Measurements from ENCODE around the gene LY6G6C.

The LY6G6C gene

GRCh38 chr6:31690231-31691077 is 31.1 kb downstream of the LY6G6C start:
- TF ChIP-seq, protein P1, sequence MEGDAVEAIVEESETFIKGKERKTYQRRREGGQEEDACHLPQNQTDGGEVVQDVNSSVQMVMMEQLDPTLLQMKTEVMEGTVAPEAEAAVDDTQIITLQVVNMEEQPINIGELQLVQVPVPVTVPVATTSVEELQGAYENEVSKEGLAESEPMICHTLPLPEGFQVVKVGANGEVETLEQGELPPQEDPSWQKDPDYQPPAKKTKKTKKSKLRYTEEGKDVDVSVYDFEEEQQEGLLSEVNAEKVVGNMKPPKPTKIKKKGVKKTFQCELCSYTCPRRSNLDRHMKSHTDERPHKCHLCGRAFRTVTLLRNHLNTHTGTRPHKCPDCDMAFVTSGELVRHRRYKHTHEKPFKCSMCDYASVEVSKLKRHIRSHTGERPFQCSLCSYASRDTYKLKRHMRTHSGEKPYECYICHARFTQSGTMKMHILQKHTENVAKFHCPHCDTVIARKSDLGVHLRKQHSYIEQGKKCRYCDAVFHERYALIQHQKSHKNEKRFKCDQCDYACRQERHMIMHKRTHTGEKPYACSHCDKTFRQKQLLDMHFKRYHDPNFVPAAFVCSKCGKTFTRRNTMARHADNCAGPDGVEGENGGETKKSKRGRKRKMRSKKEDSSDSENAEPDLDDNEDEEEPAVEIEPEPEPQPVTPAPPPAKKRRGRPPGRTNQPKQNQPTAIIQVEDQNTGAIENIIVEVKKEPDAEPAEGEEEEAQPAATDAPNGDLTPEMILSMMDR (conservative IDR thresholded peaks at IDR 0.05) = no peak
- no peak for TF ChIP-seq ZFX (IDR thresholded peaks at IDR 0.05)
- no peak overlapping the region for H3K27ac ChIP-seq

GRCh38 chr6:31689249-31690110 is 32.1 kb downstream of the LY6G6C start:
- no peak overlapping the region for H3K27ac ChIP-seq
- TF ChIP-seq ZFX (IDR thresholded peaks at IDR 0.05) = no peak
- TF ChIP-seq, protein P1 (conservative IDR thresholded peaks at IDR 0.05) = no peak; the same call in 1 of the 2 replicates

- no peak for TF ChIP-seq ZFX (IDR thresholded peaks at IDR 0.05)
- TF ChIP-seq, protein P1 (conservative IDR thresholded peaks at IDR 0.05) = no peak
- H3K27ac ChIP-seq = no peak overlapping the region
These were observed 33.5 kb downstream of the LY6G6C start for GRCh38 chr6:31687860-31688693.

DNA sequence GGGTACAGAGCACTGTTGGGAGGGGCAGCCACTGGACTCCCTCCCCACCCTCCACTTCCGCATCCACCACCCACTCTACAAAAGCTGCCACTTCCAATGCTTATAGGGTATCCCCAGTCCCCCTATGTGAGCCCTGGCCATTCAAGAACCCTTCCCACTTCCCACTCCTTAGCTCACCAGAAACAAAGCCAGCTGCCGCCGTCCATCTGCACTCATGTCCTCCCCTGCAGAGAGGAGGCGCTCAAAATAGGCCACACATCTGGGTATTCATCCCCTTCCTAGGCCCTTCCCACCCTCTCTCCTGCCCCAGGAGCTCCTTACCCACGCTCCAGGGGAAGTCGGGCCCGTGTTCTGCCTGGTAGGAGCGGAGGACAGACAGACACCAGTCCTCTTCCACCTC is 34.2 kb downstream of the LY6G6C start:
- no peak for TF ChIP-seq ZFX (IDR thresholded peaks at IDR 0.05)
- TF ChIP-seq, protein P1 (conservative IDR thresholded peaks at IDR 0.05) = no peak

GRCh38 chr6:31686483-31686882 is 35.1 kb downstream of the LY6G6C start:
- TF ChIP-seq, protein P1 (conservative IDR thresholded peaks at IDR 0.05) = no peak
- TF ChIP-seq ZFX (IDR thresholded peaks at IDR 0.05) = no peak
- no peak overlapping the region for H3K27ac ChIP-seq

More for the DNA sequence above, 34.2 kb downstream of the LY6G6C start:
- H3K27ac ChIP-seq = no peak overlapping the region

DNA sequence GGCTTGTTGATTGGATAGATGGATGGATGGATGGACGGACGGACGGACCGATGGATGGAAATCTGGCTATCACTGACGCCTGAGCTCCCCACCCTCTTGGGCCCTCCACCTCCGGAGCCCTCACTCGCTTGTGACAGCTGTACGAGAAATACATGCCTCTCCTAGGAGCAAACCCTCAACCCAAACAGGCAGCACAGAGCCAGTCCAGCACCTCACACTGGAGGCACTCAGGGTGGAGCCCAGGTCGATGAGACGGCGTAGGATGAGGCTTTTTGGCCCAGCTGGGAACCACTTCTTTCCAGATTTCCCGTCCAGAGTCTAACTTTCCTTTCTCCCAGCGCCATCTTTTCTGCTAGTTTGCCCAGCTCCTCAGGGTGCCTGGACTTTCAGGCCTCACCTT is 38.0 kb downstream of the LY6G6C start:
- no peak overlapping the region for H3K27ac ChIP-seq
- TF ChIP-seq, protein P1 (conservative IDR thresholded peaks at IDR 0.05) = no peak
- no peak for TF ChIP-seq ZFX (IDR thresholded peaks at IDR 0.05)

Measured in C4-2B (cell line).